SK-N-SH treated with all-trans-retinoic acid at 6 μM for 48 hours (cell line): ENCODE results near the gene CD302.

Experiments used
- ATAC-seq: fragments of 200-7000 bp; cut with Tn5 transposase; 3 replicates; pipeline ENCODE4 v1.9.1; 2020; ENCODE audit warnings: mild to moderate bottlenecking, moderate library complexity
- BACH2 ChIP-seq: fragments of 250-450 bp; sonication (Bioruptor Pico); IDR thresholded peaks from 2 replicates; pipeline ENCODE4 v1.9.0; 2021; ENCODE audit warnings: mild to moderate bottlenecking, borderline replicate concordance
- CSRNP3 ChIP-seq: fragments of 250-450 bp; sonication (Bioruptor Pico); IDR thresholded peaks from 2 replicates; pipeline ENCODE4 v1.5.1; 2021; ENCODE audit warnings: mild to moderate bottlenecking, moderate library complexity
- GLIS3 ChIP-seq: fragments of 250-450 bp; sonication (Bioruptor Pico); IDR thresholded peaks from 2 replicates; pipeline ENCODE4 v1.5.0; 2020; ENCODE audit warnings: mild to moderate bottlenecking, moderate library complexity
- ISL1 ChIP-seq: fragments of 250-450 bp; sonication (Bioruptor Pico); IDR thresholded peaks from 2 replicates; pipeline ENCODE4 v2.1.2; 2022; ENCODE audit warnings: mild to moderate bottlenecking, moderate library complexity
- OSR1 ChIP-seq: fragments of 250-450 bp; sonication (Bioruptor Pico); IDR thresholded peaks from 2 replicates; pipeline ENCODE4 v1.8.0; 2022; ENCODE audit warnings: moderate library complexity, mild to moderate bottlenecking, inconsistent platforms
- PATZ1 ChIP-seq: fragments of 250-450 bp; sonication (Bioruptor Pico); IDR thresholded peaks from 2 replicates; pipeline ENCODE4 v1.8.0; 2020; ENCODE audit warnings: mild to moderate bottlenecking, moderate library complexity, borderline replicate concordance
- PPARA ChIP-seq: fragments of 250-450 bp; sonication (Bioruptor Pico); IDR thresholded peaks from 2 replicates; pipeline ENCODE4 v1.5.0; 2020; ENCODE audit warnings: mild to moderate bottlenecking, borderline replicate concordance
- RARB ChIP-seq: fragments of 250-450 bp; sonication (Bioruptor Pico); IDR thresholded peaks from 2 replicates; pipeline ENCODE4 v1.8.0; 2021; ENCODE audit warnings: mild to moderate bottlenecking, moderate library complexity
- SNAI2 ChIP-seq: fragments of 250-450 bp; sonication (Bioruptor Pico); IDR thresholded peaks from 2 replicates; pipeline ENCODE4 v1.5.0; 2020; ENCODE audit warnings: mild to moderate bottlenecking, moderate library complexity
- TCF4 ChIP-seq: fragments of 250-450 bp; sonication (Bioruptor Pico); IDR thresholded peaks from 2 replicates; pipeline ENCODE4 v1.8.0; 2021; ENCODE audit warnings: mild to moderate bottlenecking, moderate library complexity, borderline replicate concordance
- TOX ChIP-seq: fragments of 250-450 bp; sonication (Bioruptor Pico); IDR thresholded peaks from 2 replicates; pipeline ENCODE4 v1.8.0; 2021; ENCODE audit warnings: mild to moderate bottlenecking, moderate library complexity, borderline replicate concordance
- ZC3H10 ChIP-seq: fragments of 250-450 bp; sonication (Bioruptor Pico); IDR thresholded peaks from 2 replicates; pipeline ENCODE4 v1.5.1; 2021; ENCODE audit warnings: mild to moderate bottlenecking, moderate library complexity
- ZFP3 ChIP-seq: fragments of 250-450 bp; sonication (Bioruptor Pico); IDR thresholded peaks from 2 replicates; pipeline ENCODE4 v1.5.0; 2020; ENCODE audit warnings: mild to moderate bottlenecking, moderate library complexity
- ZNF565 ChIP-seq: fragments of 450-650 bp; formaldehyde crosslinking; conservative IDR thresholded peaks from 2 replicates; pipeline ENCODE4 v1.5.0; 2020; ENCODE audit warnings: low read depth, mild to moderate bottlenecking, moderate library complexity
- ZNF70 ChIP-seq: fragments of 450-650 bp; formaldehyde crosslinking; IDR thresholded peaks from 2 replicates; pipeline ENCODE4 v1.5.0; 2020; ENCODE audit warnings: mild to moderate bottlenecking, moderate library complexity
- ZNF8 ChIP-seq: fragments of 450-650 bp; formaldehyde crosslinking; IDR thresholded peaks from 2 replicates; pipeline ENCODE4 v1.5.0; 2020; ENCODE audit warnings: mild to moderate bottlenecking, moderate library complexity
- TF ChIP-seq, protein P1 (sequence below): fragments of 250-450 bp; sonication (Bioruptor Pico); IDR thresholded peaks from 2 replicates; pipeline ENCODE4 v1.5.1; 2020; ENCODE audit warnings: low read depth, mild to moderate bottlenecking, moderate library complexity

CD302 gene

DNA sequence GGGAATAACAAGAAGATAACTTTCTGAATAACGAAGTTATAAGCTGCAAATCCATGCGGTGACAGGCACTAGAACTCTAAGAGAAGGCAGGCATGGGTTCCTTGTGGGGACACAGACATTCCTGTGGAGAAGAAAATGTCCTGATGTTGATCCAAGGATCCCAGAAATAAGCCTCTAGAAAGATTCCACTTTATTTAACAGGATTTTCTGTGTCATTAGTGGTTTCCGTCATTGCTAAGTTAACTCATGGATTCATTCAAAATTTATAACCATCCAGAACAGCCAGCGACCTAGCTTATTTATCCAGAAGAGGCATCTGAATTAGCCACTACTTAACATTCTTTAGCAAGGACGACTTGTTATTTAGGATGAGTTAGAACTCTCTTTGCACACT is 10.0 kb upstream of the CD302 start:
- no peak for ATAC-seq
- TF ChIP-seq ISL1 (CRISPR knock-in tag) (peak; percentile 49), RARB (CRISPR knock-in tag) (no peak)

- TF ChIP-seq ZNF70 (CRISPR knock-in tag) (peak; percentile 79), TOX (CRISPR knock-in tag) (no peak)
- peak; percentile 81 for ATAC-seq
These were observed 9.4 kb upstream of the CD302 start for GRCh38 chr2:159807183-159808031.

GRCh38 chr2:159804941-159805340 is 6.9 kb upstream of the CD302 start:
- TF ChIP-seq ZFP3 (CRISPR knock-in tag) (no peak), ZC3H10 (CRISPR knock-in tag) (no peak), CSRNP3 (CRISPR knock-in tag) (no peak), PATZ1 (CRISPR knock-in tag) (no peak), OSR1 (CRISPR knock-in tag) (no peak), TOX (CRISPR knock-in tag) (no peak), PPARA (CRISPR knock-in tag) (no peak), BACH2 (CRISPR knock-in tag) (no peak), TCF4 (CRISPR knock-in tag) (no peak), SNAI2 (CRISPR knock-in tag) (no peak), GLIS3 (CRISPR knock-in tag) (no peak), RARB (CRISPR knock-in tag) (no peak)
- TF ChIP-seq, protein P1, sequence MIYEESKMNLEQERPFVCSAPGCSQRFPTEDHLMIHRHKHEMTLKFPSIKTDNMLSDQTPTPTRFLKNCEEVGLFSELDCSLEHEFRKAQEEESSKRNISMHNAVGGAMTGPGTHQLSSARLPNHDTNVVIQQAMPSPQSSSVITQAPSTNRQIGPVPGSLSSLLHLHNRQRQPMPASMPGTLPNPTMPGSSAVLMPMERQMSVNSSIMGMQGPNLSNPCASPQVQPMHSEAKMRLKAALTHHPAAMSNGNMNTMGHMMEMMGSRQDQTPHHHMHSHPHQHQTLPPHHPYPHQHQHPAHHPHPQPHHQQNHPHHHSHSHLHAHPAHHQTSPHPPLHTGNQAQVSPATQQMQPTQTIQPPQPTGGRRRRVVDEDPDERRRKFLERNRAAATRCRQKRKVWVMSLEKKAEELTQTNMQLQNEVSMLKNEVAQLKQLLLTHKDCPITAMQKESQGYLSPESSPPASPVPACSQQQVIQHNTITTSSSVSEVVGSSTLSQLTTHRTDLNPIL (CRISPR knock-in tag) = no peak
- ATAC-seq = no peak

DNA sequence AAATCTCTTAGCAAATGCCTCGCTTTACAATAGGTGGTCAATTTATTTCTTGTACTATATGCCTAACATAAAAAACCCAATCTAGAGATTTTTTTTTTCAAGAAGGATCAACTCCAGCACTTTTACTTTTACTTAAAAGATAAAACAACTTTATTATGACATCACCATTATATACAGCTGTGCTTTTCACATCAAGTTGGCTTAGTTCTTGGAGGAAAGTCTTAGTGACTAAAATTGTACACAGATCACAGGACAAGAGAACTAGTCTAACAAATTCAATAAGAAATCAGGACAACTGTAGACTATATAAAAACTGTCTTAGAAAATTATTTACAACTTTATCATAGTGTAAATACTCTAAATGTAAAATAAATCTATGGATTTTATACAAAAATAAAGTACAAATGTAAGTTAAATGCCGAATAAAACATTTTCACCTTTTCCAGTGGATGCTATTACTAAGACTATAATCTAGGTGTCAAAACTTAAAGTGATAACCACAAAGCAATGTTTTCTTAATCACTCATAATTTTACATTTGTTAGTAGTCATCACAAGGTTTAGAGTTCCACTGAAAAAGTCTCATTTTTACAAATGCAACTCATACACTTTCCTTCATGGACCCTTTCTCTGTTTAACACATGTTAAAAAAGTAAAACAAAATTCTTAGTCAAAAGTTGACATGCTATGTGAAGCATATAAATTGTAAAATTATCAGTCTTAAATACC is 5.4 kb upstream of the CD302 start:
- ATAC-seq = no peak

More for the DNA sequence above, 5.4 kb upstream of the CD302 start:
- TF ChIP-seq ZNF565 (CRISPR knock-in tag) (no peak), TCF4 (CRISPR knock-in tag) (no peak), ZNF8 (CRISPR knock-in tag) (no peak), ZC3H10 (CRISPR knock-in tag) (no peak), PATZ1 (CRISPR knock-in tag) (no peak), PPARA (CRISPR knock-in tag) (no peak), GLIS3 (CRISPR knock-in tag) (no peak)
- TF ChIP-seq, all 23 proteins: peak for 0
